H1 (cell line): ENCODE data around the gene ARL3. TPM values are rescaled to one million over a fixed set of nuclear protein-coding genes. Genes with fewer than 3 reads are reported as not detected.

Experiments
- CTCF ChIA-PET: fragments of 300-600 bp; sonication (Branson Sonifier 250); formaldehyde crosslinking; loops from one replicate; lab custom pipeline; 2021; ENCODE audit not compliant: partially characterized antibody; lab: Charles Lee
- POLR2A ChIA-PET: fragments of 300-600 bp; sonication (Branson Sonifier 250); formaldehyde crosslinking; loops from one replicate; lab custom pipeline; 2021; ENCODE audit warnings: inconsistent platforms; ENCODE audit not compliant: partially characterized antibody; lab: Charles Lee
- DNase-seq, 2 experiments: peaks; one replicate each; pipeline versions ENCODE4 v3.0.0 to v3.0.0-alpha.2; 2010 to 2022; ENCODE audit warnings: low spot score in 2 of 2, low read depth in 1 of 2, mixed read lengths in 1 of 2
- FAIRE-seq: peaks from 2 replicates; lab custom pipeline; 2011; peaks lifted over from hg19 to GRCh38; lab: Jason Lieb, UNC
- H2AFZ ChIP-seq: 2 replicates; pipeline ENCODE4 v1.8.1; 2012; ENCODE audit warnings: low read length, inconsistent platforms
- H2AK5ac ChIP-seq: 2 replicates; pipeline ENCODE4 v1.6.1; 2013; ENCODE audit warnings: low read depth, low read length
- H2BK120ac ChIP-seq: replicated peaks from 2 replicates; pipeline ENCODE3; 2013; ENCODE audit warnings: low read depth, low read length, inconsistent platforms
- H2BK12ac ChIP-seq: 2 replicates; pipeline ENCODE4 v1.6.1; 2013; ENCODE audit warnings: low read depth, low read length
- H2BK15ac ChIP-seq: 2 replicates; pipeline ENCODE4 v1.6.1; 2013; ENCODE audit warnings: low read length
- H2BK20ac ChIP-seq: 2 replicates; pipeline ENCODE4 v1.6.1; 2013; ENCODE audit warnings: low read length
- H2BK5ac ChIP-seq: 2 replicates; pipeline ENCODE4 v1.6.1; 2013; ENCODE audit warnings: low read depth, low read length
- H3K14ac ChIP-seq: 2 replicates; pipeline ENCODE4 v1.6.1; 2013; ENCODE audit warnings: inconsistent platforms; ENCODE audit not compliant: insufficient read length
- H3K18ac ChIP-seq: 2 replicates; pipeline ENCODE4 v1.6.1; 2013; ENCODE audit warnings: low read length; ENCODE audit errors: extremely low read depth
- H3K23ac ChIP-seq: 2 replicates; pipeline ENCODE4 v1.6.1; 2013; ENCODE audit warnings: inconsistent platforms; ENCODE audit not compliant: insufficient read length
- H3K23me2 ChIP-seq: 2 replicates; pipeline ENCODE4 v1.6.1; 2013; ENCODE audit warnings: low read depth, low read length
- H3K27ac ChIP-seq: 2 replicates; pipeline ENCODE4 v1.6.1; 2011; ENCODE audit warnings: low read depth, low read length, inconsistent platforms
- H3K27me3 ChIP-seq, 4 experiments: replicated peaks in 1 of 4; 1 replicate in 1 of 4; 2 replicates in 3 of 4; pipeline versions ENCODE4 v1.6.1 to v1.8.1; 2011 to 2013; ENCODE audit warnings: low read length in 3 of 4, mild to moderate bottlenecking in 3 of 4, inconsistent platforms in 2 of 4, mixed read lengths in 2 of 4, moderate library complexity in 1 of 4; ENCODE audit not compliant: control insufficient read depth in 3 of 4, insufficient read depth in 3 of 4; ENCODE audit errors: extremely low read depth in 1 of 4
- H3K36me3 ChIP-seq, 4 experiments: 2 replicates each; pipeline versions ENCODE4 v1.6.1 to v1.8.1; 2011 to 2013; ENCODE audit warnings: mild to moderate bottlenecking in 4 of 4, low read length in 3 of 4, moderate library complexity in 2 of 4, control low read depth in 1 of 4, inconsistent platforms in 1 of 4; ENCODE audit not compliant: insufficient read depth in 4 of 4, control insufficient read depth in 2 of 4
- H3K4ac ChIP-seq: replicated peaks from 2 replicates; pipeline ENCODE3; 2013; ENCODE audit warnings: low read length, low read depth, mixed read lengths, inconsistent platforms; ENCODE audit not compliant: insufficient read length
- H3K4me1 ChIP-seq, 4 experiments: replicated peaks in 1 of 4; 1 replicate in 1 of 4; 2 replicates in 3 of 4; pipeline versions ENCODE4 v1.6.1 to v1.8.1; 2011 to 2013; ENCODE audit warnings: low read length in 3 of 4, inconsistent platforms in 2 of 4, mixed read lengths in 1 of 4; ENCODE audit not compliant: insufficient read depth in 4 of 4, control insufficient read depth in 3 of 4
- H3K4me2 ChIP-seq, 2 experiments: 2 replicates each; pipeline versions ENCODE4 v1.6.1 to v1.8.1; 2011 to 2013; ENCODE audit warnings: low read depth in 2 of 2, low read length in 2 of 2, control low read depth in 1 of 2, inconsistent platforms in 1 of 2, mild to moderate bottlenecking in 1 of 2; ENCODE audit not compliant: insufficient read depth in 1 of 2
- H3K4me3 ChIP-seq, 4 experiments: fragments of 200-600, 300-600 bp in 1 of 4; sonication (generic), shearing (Covaris generic), sonication (Bioruptor Twin) in 1 of 4; 2 replicates each; pipeline versions ENCODE4 v1.5.1 to v1.8.1; 2011 to 2016; ENCODE audit warnings: low read length in 4 of 4, low read depth in 3 of 4, control low read depth in 2 of 4, inconsistent platforms in 2 of 4, mild to moderate bottlenecking in 2 of 4, mixed read lengths in 1 of 4, moderate library complexity in 1 of 4; ENCODE audit not compliant: insufficient read depth in 2 of 4; ENCODE audit errors: extremely low read depth in 1 of 4
- H3K56ac ChIP-seq: replicated peaks from 2 replicates; pipeline ENCODE3; 2013; ENCODE audit warnings: low read depth, mild to moderate bottlenecking, mixed read lengths, low read length, inconsistent platforms; ENCODE audit not compliant: insufficient read length
- H3K79me1 ChIP-seq: 2 replicates; pipeline ENCODE4 v1.6.1; 2013; ENCODE audit warnings: low read depth, low read length, control low read depth
- H3K79me2 ChIP-seq, 2 experiments: 2 replicates each; pipeline versions ENCODE4 v1.6.1 to v1.8.1; 2012 to 2013; ENCODE audit warnings: low read length in 2 of 2, mild to moderate bottlenecking in 2 of 2, inconsistent platforms in 1 of 2; ENCODE audit not compliant: insufficient read depth in 2 of 2, control insufficient read depth in 1 of 2
- H3K9ac ChIP-seq, 4 experiments: replicated peaks in 1 of 4; 1 replicate in 1 of 4; 2 replicates in 3 of 4; pipeline versions ENCODE4 v1.6.1 to v1.8.1; 2011 to 2013; ENCODE audit warnings: low read depth in 3 of 4, low read length in 3 of 4, control low read depth in 2 of 4, mild to moderate bottlenecking in 2 of 4, moderate library complexity in 2 of 4, inconsistent platforms in 1 of 4; ENCODE audit errors: extremely low read depth in 1 of 4
- H3K9me3 ChIP-seq, 2 experiments: 2 replicates each; pipeline versions ENCODE4 v1.6.1 to v1.8.1; 2012 to 2013; ENCODE audit warnings: mild to moderate bottlenecking in 2 of 2, moderate library complexity in 2 of 2, control low read depth in 1 of 2, inconsistent platforms in 1 of 2, low read depth in 1 of 2, low read length in 1 of 2, mixed read lengths in 1 of 2; ENCODE audit not compliant: insufficient read depth in 2 of 2
- H4K20me1 ChIP-seq, 2 experiments: replicated peaks in 1 of 2; 2 replicates each; pipeline versions ENCODE3 to v1.8.1; 2011 to 2013; ENCODE audit warnings: inconsistent platforms in 2 of 2, low read length in 2 of 2, mild to moderate bottlenecking in 1 of 2; ENCODE audit not compliant: insufficient read depth in 2 of 2, control insufficient read depth in 1 of 2
- H4K5ac ChIP-seq: 2 replicates; pipeline ENCODE4 v1.6.1; 2013; ENCODE audit warnings: low read length, low read depth, mixed read lengths, inconsistent platforms; ENCODE audit not compliant: insufficient read length
- H4K8ac ChIP-seq: 2 replicates; pipeline ENCODE4 v1.8.0; 2013; ENCODE audit warnings: mild to moderate bottlenecking, moderate library complexity, low read length, inconsistent platforms; ENCODE audit not compliant: insufficient read depth; ENCODE audit errors: extremely low read depth
- H4K91ac ChIP-seq: replicated peaks from 2 replicates; pipeline ENCODE3; 2013; ENCODE audit warnings: low read length, mixed read lengths, inconsistent platforms; ENCODE audit not compliant: insufficient read length
- CEBPB ChIP-seq: IDR thresholded peaks from 2 replicates; pipeline ENCODE4 v1.6.1; 2012; ENCODE audit warnings: low read depth, low read length
- NRF1 ChIP-seq: IDR thresholded peaks from 2 replicates; pipeline ENCODE4 v1.6.1; 2011; ENCODE audit warnings: mild to moderate bottlenecking, low read depth, low read length, improper control_type of control experiment
- RXRA ChIP-seq: IDR thresholded peaks from 2 replicates; pipeline ENCODE4 v1.6.1; 2011; ENCODE audit warnings: low read depth, mild to moderate bottlenecking, low read length, moderate library complexity; ENCODE audit not compliant: insufficient read depth
- TBP ChIP-seq: IDR thresholded peaks from 2 replicates; pipeline ENCODE4 v1.6.1; 2011; ENCODE audit warnings: low read depth, low read length, improper control_type of control experiment
- WGBS, 2 experiments: shearing (Covaris generic) in 1 of 2; methylation state at CpG; one replicate each; pipeline versions ENCODE4 v1.1.6 to v1.1.7; 2013 to 2015; ENCODE audit warnings: low lambda C conversion rate in 2 of 2, mixed read lengths in 2 of 2, inconsistent platforms in 1 of 2, low coverage in 1 of 2, missing lambda C conversion rate in 1 of 2; ENCODE audit not compliant: insufficient replicate concordance in 2 of 2, insufficient coverage in 1 of 2, insufficient read length in 1 of 2; ENCODE audit errors: extremely low coverage in 1 of 2, missing lambda C conversion rate in 1 of 2; 5-methylcytosine and 5-hydroxymethylcytosine counted together
- polyA plus RNA-seq, 7 experiments: library from polyadenylated mRNA; depleted of rRNA in 3 of 7; stranded (reverse) in 5 of 7; unstranded in 2 of 7; fragments of >200 nt in 5 of 7; fragments of 200-250 nt in 2 of 7; gene quantifications; 1 replicate in 5 of 7; 2 replicates in 1 of 7; 4 replicates in 1 of 7; pipeline versions ENCODE4 v1.2.1 to v1.2.3, GENCODE V29; 2011 to 2013; ENCODE audit warnings: missing spikeins in 2 of 7, mixed read lengths in 2 of 7
- total RNA-seq: library from RNA; stranded (reverse); fragmentation: NEBNext Ultra II Directional; extraction: Animal tissue kit (Norgen Biotek cat#: 25700); gene quantifications from 2 replicates; pipeline ENCODE4 v1.2.1, GENCODE V29; 2021

Gene ARL3
- total and polyA plus RNA-seq, 2 of the 8 experiments (the other 6 are each of a cell fraction or from before 2014, with no cell fraction given): 8.8 to 16.2 TPM

DNA sequence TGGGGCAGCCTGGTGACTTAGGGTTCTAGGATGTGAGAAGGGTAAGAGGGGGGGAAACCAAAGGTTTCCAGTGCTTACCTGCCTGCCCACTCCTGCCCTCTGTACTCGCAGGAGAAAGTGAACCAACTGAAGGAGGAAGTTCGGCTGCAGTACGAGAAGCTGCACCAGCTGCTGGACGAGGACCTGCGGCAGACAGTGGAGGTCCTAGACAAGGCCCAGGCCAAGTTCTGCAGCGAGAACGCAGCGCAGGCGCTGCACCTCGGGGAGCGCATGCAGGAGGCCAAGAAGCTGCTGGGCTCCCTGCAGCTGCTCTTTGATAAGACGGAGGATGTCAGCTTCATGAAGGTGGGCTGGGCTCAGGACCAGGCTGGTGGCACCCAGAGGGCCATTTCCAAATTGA, 59.2 kb downstream of the ARL3 start:
- no peaks in the 10 kb centered on the region for H3K27me3 ChIP-seq
- H2BK5ac ChIP-seq: no peak overlapping the region
- DNase-seq (no peak), FAIRE-seq (no peak)
- H3K23ac ChIP-seq: no peak overlapping the region
- peaks cover 10% of the 10 kb centered on the region for H3K79me1 ChIP-seq
- no peak overlapping the region for H2BK15ac ChIP-seq
- H3K4ac ChIP-seq: no peak overlapping the region
- H3K4me1 ChIP-seq: peaks cover 0 to 24% (median 16%) of the 10 kb centered on the region in 4 experiments; a peak in 6 of 7 replicates
- no peak overlapping the region for H3K14ac ChIP-seq
- no peak overlapping the region for H3K4me3 ChIP-seq
- H3K27ac ChIP-seq: no peak overlapping the region
- H3K9ac ChIP-seq: no peak overlapping the region
- CTCF ChIA-PET: interaction anchor here (0.6 to 13.0 kb wide), 6 partner anchors 10 to 392 kb away, joined by 3 to 145 read pairs (median 13); no protein-coding TSS in a partner anchor
- peaks cover 7 to 22% (median 11%) of the 10 kb centered on the region in 4 experiments; a peak in 5 of 8 replicates for H3K36me3 ChIP-seq
- no peaks in the 10 kb centered on the region for H3K9me3 ChIP-seq
- H4K5ac ChIP-seq: no peak overlapping the region
- H2BK12ac ChIP-seq: no peak overlapping the region
- H4K91ac ChIP-seq: no peak overlapping the region
- no peak overlapping the region for H3K18ac ChIP-seq
- H4K20me1 ChIP-seq: peaks cover 3 to 9% of the 10 kb centered on the region in 2 experiments
- H3K23me2 ChIP-seq: no peaks in the 10 kb centered on the region
- no peak overlapping the region for H2AFZ ChIP-seq
- POLR2A ChIA-PET: interaction anchor here (1.1 to 2.0 kb wide), 2 partner anchors 10 to 11 kb away, joined by 3 to 6 read pairs; no protein-coding TSS in a partner anchor
- no peak overlapping the region for H2BK120ac ChIP-seq
- no peak overlapping the region for H3K56ac ChIP-seq
- no peak overlapping the region for H2BK20ac ChIP-seq
- H3K79me2 ChIP-seq: peaks cover 0 to 38% of the 10 kb centered on the region in 2 experiments; a peak in 2 of 4 replicates
- whole genome bisulfite sequencing, 2 experiments: 96% methylated on average over 12 of the region's 12 CpGs; no CpG with 5 or more reads in 1 of the 2 experiments
- H2AK5ac ChIP-seq: no peak overlapping the region
- TF ChIP-seq NRF1: no peak
- no peak for TF ChIP-seq RXRA
- TF ChIP-seq CEBPB: no peak
- no peak for TF ChIP-seq TBP
- H3K4me2 ChIP-seq: no peak overlapping the region
- H4K8ac ChIP-seq: no peak overlapping the region
